WTC11 (cell line): ENCODE data around the gene KAZN.

Source experiments
- CREB1 ChIP-seq: sonication (generic); formaldehyde crosslinking; IDR thresholded peaks from 2 replicates; pipeline ENCODE4 v1.8.0; 2023; ENCODE audit warnings: mild to moderate bottlenecking, missing genetic modification reagents
- JUN ChIP-seq: sonication (generic); formaldehyde crosslinking; IDR thresholded peaks from 2 replicates; pipeline ENCODE4 v1.8.0; 2023; ENCODE audit warnings: mild to moderate bottlenecking, missing genetic modification reagents
- MAX ChIP-seq: sonication (generic); formaldehyde crosslinking; IDR thresholded peaks from 2 replicates; pipeline ENCODE4 v1.8.0; 2022; ENCODE audit warnings: mild to moderate bottlenecking, missing genetic modification reagents
- NFE2L1 ChIP-seq: sonication (generic); formaldehyde crosslinking; IDR thresholded peaks from 2 replicates; pipeline ENCODE4 v1.8.1; 2023; ENCODE audit warnings: missing genetic modification reagents
- NR3C1 ChIP-seq: sonication (generic); formaldehyde crosslinking; conservative IDR thresholded peaks from 2 replicates; pipeline ENCODE4 v1.8.1; 2023; ENCODE audit warnings: low read depth, mild to moderate bottlenecking, missing genetic modification reagents
- SP1 ChIP-seq: sonication (generic); formaldehyde crosslinking; conservative IDR thresholded peaks from 2 replicates; pipeline ENCODE4 v1.8.1; 2022; ENCODE audit warnings: missing genetic modification reagents
- TEAD4 ChIP-seq: sonication (generic); formaldehyde crosslinking; IDR thresholded peaks from 2 replicates; pipeline ENCODE4 v1.8.0; 2022; ENCODE audit warnings: mild to moderate bottlenecking, missing genetic modification reagents
- USF2 ChIP-seq: sonication (generic); formaldehyde crosslinking; IDR thresholded peaks from 2 replicates; pipeline ENCODE4 v1.8.1; 2023; ENCODE audit warnings: mild to moderate bottlenecking, missing genetic modification reagents, moderate library complexity
- ZNF317 ChIP-seq: sonication (generic); formaldehyde crosslinking; IDR thresholded peaks from 2 replicates; pipeline ENCODE4 v1.8.1; 2023; ENCODE audit warnings: low read depth, mild to moderate bottlenecking, moderate library complexity, missing genetic modification reagents, borderline replicate concordance
- TF ChIP-seq, protein P1 (sequence below): fragments of 200-600 bp; IDR thresholded peaks from 2 replicates; pipeline ENCODE4 v1.8.0; 2022; ENCODE audit warnings: antibody characterized with exemption
- TF ChIP-seq, protein P2 (sequence below): sonication (generic); formaldehyde crosslinking; conservative IDR thresholded peaks from 2 replicates; pipeline ENCODE4 v1.8.1; 2022; ENCODE audit warnings: mild to moderate bottlenecking, missing genetic modification reagents
- TF ChIP-seq, protein P3 (sequence below): fragments of 250-450 bp; sonication (Bioruptor Pico); IDR thresholded peaks from 2 replicates; pipeline ENCODE4 v1.9.0; 2021; ENCODE audit warnings: mild to moderate bottlenecking, borderline replicate concordance
- TF ChIP-seq, protein P4 (sequence below): sonication (generic); formaldehyde crosslinking; IDR thresholded peaks from 2 replicates; pipeline ENCODE4 v1.8.0; 2022; ENCODE audit warnings: mild to moderate bottlenecking, missing genetic modification reagents

- TF ChIP-seq CREB1 (no peak), JUN (no peak), TEAD4 (no peak), USF2 (CRISPR knock-in tag) (no peak), SP1 (no peak), NFE2L1 (CRISPR knock-in tag) (no peak), MAX (CRISPR knock-in tag) (no peak), NR3C1 (CRISPR knock-in tag) (no peak), ZNF317 (CRISPR knock-in tag) (no peak)
- TF ChIP-seq, protein P1, sequence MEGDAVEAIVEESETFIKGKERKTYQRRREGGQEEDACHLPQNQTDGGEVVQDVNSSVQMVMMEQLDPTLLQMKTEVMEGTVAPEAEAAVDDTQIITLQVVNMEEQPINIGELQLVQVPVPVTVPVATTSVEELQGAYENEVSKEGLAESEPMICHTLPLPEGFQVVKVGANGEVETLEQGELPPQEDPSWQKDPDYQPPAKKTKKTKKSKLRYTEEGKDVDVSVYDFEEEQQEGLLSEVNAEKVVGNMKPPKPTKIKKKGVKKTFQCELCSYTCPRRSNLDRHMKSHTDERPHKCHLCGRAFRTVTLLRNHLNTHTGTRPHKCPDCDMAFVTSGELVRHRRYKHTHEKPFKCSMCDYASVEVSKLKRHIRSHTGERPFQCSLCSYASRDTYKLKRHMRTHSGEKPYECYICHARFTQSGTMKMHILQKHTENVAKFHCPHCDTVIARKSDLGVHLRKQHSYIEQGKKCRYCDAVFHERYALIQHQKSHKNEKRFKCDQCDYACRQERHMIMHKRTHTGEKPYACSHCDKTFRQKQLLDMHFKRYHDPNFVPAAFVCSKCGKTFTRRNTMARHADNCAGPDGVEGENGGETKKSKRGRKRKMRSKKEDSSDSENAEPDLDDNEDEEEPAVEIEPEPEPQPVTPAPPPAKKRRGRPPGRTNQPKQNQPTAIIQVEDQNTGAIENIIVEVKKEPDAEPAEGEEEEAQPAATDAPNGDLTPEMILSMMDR: no peak
- TF ChIP-seq, protein P2, sequence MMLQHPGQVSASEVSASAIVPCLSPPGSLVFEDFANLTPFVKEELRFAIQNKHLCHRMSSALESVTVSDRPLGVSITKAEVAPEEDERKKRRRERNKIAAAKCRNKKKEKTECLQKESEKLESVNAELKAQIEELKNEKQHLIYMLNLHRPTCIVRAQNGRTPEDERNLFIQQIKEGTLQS (CRISPR knock-in tag): no peak
- TF ChIP-seq, protein P3, sequence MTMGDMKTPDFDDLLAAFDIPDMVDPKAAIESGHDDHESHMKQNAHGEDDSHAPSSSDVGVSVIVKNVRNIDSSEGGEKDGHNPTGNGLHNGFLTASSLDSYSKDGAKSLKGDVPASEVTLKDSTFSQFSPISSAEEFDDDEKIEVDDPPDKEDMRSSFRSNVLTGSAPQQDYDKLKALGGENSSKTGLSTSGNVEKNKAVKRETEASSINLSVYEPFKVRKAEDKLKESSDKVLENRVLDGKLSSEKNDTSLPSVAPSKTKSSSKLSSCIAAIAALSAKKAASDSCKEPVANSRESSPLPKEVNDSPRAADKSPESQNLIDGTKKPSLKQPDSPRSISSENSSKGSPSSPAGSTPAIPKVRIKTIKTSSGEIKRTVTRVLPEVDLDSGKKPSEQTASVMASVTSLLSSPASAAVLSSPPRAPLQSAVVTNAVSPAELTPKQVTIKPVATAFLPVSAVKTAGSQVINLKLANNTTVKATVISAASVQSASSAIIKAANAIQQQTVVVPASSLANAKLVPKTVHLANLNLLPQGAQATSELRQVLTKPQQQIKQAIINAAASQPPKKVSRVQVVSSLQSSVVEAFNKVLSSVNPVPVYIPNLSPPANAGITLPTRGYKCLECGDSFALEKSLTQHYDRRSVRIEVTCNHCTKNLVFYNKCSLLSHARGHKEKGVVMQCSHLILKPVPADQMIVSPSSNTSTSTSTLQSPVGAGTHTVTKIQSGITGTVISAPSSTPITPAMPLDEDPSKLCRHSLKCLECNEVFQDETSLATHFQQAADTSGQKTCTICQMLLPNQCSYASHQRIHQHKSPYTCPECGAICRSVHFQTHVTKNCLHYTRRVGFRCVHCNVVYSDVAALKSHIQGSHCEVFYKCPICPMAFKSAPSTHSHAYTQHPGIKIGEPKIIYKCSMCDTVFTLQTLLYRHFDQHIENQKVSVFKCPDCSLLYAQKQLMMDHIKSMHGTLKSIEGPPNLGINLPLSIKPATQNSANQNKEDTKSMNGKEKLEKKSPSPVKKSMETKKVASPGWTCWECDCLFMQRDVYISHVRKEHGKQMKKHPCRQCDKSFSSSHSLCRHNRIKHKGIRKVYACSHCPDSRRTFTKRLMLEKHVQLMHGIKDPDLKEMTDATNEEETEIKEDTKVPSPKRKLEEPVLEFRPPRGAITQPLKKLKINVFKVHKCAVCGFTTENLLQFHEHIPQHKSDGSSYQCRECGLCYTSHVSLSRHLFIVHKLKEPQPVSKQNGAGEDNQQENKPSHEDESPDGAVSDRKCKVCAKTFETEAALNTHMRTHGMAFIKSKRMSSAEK: no peak
- TF ChIP-seq, protein P4, sequence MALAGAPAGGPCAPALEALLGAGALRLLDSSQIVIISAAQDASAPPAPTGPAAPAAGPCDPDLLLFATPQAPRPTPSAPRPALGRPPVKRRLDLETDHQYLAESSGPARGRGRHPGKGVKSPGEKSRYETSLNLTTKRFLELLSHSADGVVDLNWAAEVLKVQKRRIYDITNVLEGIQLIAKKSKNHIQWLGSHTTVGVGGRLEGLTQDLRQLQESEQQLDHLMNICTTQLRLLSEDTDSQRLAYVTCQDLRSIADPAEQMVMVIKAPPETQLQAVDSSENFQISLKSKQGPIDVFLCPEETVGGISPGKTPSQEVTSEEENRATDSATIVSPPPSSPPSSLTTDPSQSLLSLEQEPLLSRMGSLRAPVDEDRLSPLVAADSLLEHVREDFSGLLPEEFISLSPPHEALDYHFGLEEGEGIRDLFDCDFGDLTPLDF: no peak
These were observed 9.8 kb downstream of the KAZN start for GRCh38 chr1:14608308-14608707.
